Activated CD8-positive, alpha-beta memory T cell treated with anti-CD3 and anti-CD28 coated beads for 1 hour (primary cell): Measurements from ENCODE around the gene CTNND2.

Source experiments
- DNase-seq, 2 donors: peaks; one replicate each; pipeline ENCODE4 v3.0.0-alpha.2; 2020; ENCODE audit warnings: low read depth in 1 of 2; ENCODE audit errors: extremely low read depth in 1 of 2

CTNND2 gene

DNA sequence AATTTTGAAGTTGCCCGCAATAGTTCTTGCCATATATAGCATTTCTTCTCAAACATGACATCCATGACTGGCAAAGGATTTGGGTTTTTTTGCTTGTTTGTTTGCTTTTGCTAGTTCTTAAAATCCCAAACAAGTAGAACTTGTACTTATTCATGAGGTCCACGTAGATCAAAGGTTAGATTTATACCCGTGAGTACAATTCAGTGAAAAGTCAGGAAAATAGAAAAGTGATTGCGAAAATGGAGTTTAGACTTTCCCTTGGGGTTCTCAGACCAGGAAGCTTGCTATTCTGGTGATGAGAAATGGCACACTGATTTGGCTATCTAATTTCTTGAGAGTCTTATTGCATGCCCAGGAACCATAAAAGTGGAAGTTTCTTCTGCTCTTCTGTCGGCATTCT is 304.7 kb downstream of the CTNND2 start:
- no peak for DNase-seq

DNA sequence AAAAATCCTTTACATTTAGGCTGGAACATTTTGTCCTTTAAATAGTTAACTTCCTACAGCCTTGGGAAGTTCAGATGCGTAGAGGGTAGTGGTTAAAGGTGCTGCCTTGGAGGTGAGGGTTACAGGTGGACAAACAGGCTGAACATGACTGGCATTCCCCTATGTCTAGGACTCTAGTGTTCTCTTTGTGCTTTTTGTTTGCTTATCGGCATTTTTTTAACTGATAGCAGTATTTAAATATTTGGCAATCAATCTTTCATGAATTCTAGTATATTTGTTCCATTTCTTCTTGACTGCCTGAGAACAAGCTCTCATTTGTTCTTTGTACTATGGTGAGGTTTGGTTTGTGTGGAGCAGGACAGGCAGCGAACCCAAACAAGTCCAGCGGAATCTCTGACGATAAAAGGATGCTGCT is 307.6 kb downstream of the CTNND2 start:
- no peak for DNase-seq

- no peak for DNase-seq
Observed at GRCh38 chr5:11596185-11596584, 308.1 kb downstream of the CTNND2 start.

GRCh38 chr5:11595045-11595444 is 309.2 kb downstream of the CTNND2 start:
- DNase-seq = no peak

- DNase-seq = no peak
Observed at GRCh38 chr5:11594021-11594420, 310.2 kb downstream of the CTNND2 start.

- DNase-seq = no peak
Observed at GRCh38 chr5:11590475-11590874, 313.8 kb downstream of the CTNND2 start.

DNA sequence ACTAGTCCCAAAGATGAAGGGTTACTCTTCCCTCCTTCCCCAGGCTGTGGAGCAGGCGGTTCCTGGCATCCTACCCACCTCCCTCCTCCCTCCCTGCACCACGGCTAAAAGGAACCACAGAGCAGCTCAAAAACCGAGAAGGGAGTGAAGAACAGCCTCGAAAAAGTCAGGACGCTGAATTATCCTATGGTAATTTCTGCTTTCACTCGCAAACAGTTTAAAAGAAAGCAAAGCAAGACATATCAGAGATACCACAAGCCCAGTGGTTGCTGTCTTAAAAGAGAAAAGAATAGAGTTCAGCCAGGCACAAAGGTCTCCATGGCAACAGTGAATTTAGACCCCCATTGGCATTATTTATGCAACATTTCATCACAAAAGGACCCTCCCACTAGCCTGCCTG is 315.4 kb downstream of the CTNND2 start:
- DNase-seq = no peak

DNA sequence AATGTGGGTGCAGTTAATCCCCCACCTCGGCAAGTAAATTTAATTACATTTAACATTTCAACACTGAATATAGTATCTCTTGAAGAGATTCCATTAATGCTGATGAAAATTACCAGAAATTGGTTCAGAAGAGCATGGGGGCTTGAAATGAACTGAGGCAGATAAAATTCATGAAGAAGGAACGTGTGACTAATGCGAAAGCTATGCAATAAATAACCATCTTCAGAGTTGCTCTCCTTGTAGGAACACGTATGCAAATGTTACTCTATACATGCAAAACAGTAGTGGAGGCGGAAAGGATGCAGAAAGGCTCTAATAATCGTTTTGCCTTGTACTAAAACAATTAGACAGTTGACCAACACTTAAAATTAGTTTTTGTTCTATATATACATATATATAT is 320.2 kb downstream of the CTNND2 start:
- no peak for DNase-seq

GRCh38 chr5:11579351-11579750 is 324.9 kb downstream of the CTNND2 start:
- no peak for DNase-seq

DNA sequence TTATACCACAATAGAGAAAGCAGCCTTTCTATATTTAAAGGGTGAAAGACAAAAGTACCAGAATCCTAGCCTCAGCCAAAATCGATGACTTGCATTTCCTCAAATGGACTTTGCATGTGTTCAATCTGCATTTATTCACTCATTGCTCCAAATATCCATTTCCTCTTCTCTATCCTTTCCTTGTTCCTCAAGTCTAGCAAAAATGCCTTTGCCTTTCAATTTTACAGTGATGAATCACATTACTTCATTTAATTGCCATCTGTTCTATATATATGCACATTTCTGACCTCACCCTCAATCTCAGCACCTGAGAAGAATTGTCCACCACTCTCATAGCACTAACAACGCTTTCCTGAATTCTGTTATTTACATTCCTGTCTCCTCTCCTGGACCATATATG is 329.5 kb downstream of the CTNND2 start:
- no peak for DNase-seq

DNA sequence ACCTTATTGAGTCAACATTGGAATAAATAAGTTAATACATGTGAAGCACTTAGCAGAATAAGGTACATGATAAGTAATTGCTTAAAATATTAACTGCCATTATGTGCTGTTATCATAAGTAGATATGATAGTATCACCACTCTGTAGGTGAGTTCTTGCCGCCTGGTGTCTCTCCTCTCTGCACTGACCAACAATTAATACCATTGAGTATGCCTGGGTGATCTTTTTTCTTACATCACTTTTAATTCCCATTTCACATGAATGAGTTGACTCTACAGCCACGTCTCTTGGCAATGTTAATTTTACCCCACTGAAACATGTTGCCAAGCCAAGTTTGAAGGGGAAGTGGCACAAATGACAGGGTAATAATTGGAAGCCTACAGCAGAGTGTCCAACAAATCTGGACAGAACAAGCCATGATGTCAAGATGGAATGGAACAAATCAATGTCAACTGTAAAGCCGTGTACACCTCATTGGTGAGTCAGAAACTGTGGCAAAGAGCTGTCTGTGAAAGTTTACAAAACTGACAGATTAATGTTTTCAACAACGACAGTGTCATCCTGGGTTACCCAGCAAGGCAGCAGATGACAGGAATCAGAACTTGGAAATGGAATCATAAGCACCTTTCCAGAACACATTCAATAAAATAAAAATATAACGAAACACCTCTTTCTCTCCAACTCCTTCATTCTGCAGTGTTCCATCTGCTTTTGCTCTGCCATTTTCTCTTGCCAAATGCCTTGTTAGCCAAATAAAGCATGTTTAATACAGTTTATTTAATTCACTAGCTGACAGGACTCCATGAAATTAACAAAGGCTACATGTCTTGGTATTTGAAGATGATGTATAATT is 330.9 kb downstream of the CTNND2 start:
- DNase-seq = no peak

GRCh38 chr5:11564706-11565105 is 339.5 kb downstream of the CTNND2 start:
- no peak for DNase-seq

GRCh38 chr5:11563822-11564221 is 340.4 kb downstream of the CTNND2 start:
- no peak for DNase-seq

- no peak for DNase-seq
Observed at GRCh38 chr5:11560915-11561697, 343.1 kb downstream of the CTNND2 start.

DNA sequence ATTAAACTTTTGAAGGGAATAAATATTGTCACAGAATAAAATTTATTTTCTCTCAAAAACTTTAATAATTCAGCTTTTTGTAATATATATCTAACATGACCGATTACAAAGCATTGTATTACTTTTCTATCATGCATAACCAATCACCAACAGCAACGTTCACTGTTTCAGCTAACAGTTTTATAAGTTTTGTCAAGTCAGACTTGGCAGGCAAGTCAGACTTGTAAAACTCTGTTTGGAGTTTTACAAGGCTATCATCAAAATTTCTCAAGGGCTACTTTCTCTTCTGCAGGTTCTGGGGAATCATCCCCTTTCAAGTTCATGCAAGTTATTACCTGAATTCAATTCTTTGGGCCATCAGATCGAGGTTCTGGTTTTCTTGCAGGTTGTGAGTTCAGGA is 347.2 kb downstream of the CTNND2 start:
- DNase-seq = no peak

GRCh38 chr5:11555171-11555570 is 349.1 kb downstream of the CTNND2 start:
- no peak for DNase-seq

DNA sequence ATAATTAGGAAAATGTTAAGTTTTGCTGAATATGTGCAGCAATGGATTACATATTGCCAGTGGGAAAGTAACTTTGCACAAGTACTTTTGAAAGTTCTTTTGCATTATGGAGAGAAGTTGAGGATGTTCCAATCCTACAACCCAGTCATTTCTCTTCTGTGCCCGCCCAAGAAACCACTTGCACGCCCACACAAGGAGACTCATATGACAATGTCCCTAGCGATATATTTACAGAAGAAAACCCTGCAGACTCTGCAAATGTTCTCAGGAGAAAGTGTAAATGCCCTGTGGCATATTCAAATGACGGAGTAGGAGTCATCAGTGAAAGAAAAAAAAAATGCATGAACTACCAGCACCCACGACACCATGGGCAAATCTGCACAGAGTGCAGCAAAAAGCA is 356.5 kb downstream of the CTNND2 start:
- DNase-seq = no peak

GRCh38 chr5:11547140-11547539 is 357.1 kb downstream of the CTNND2 start:
- no peak for DNase-seq

DNA sequence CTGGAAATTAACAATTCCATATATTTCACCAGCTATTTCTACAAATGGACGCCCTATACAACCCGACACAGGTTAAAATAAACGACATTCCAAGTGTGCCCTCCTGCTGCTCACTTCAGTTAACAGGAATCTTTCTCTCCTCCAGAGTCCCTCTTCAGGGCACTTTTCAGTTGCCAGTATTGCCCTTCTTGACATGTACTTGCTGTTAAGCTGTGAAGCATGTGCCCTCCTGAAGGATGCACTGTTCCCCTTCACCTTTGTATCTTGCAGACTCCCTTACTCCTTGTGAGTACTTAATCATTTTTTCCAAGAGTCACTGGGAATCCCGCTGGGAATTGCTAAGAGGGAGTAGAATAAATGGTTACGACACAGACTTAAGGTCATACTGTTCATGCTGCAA is 364.1 kb downstream of the CTNND2 start:
- no peak for DNase-seq

- no peak for DNase-seq
Observed at GRCh38 chr5:11531811-11532555, 372.3 kb downstream of the CTNND2 start.

GRCh38 chr5:11528720-11529119 is 375.5 kb downstream of the CTNND2 start:
- no peak for DNase-seq
